K562 (cell line): ENCODE results near the gene C17orf114.
A peak's percentile ranks its signal among the peaks of the same experiment; 100 is the strongest.

Source experiments
- BMI1 ChIP-seq: fragments of 150-350 bp; IDR thresholded peaks from 2 replicates; pipeline ENCODE4 v1.6.1; 2014; ENCODE audit warnings: low read length
- ELF4 ChIP-seq: fragments of 450-650 bp; formaldehyde crosslinking; IDR thresholded peaks from 2 replicates; pipeline ENCODE4 v1.4.0; 2022; ENCODE audit warnings: missing genetic modification characterization
- HDGF ChIP-seq: fragments of 450-650 bp; IDR thresholded peaks from 2 replicates; pipeline ENCODE4 v1.6.1; 2016
- KDM4B ChIP-seq, 2 experiments: fragments of 450-650 bp in 1 of 2; sonication (generic) in 1 of 2; IDR thresholded peaks; 2 replicates each; pipeline ENCODE4 v1.6.1; 2016 to 2017; ENCODE audit warnings: borderline replicate concordance in 2 of 2, antibody characterized with exemption in 1 of 2, low read depth in 1 of 2, mild to moderate bottlenecking in 1 of 2
- MIER1 ChIP-seq: fragments of 450-650 bp; IDR thresholded peaks from 2 replicates; pipeline ENCODE4 v1.6.1; 2016; ENCODE audit warnings: antibody characterized with exemption, mild to moderate bottlenecking, low read depth
- NFE2 ChIP-seq: IDR thresholded peaks from 2 replicates; pipeline ENCODE4 v1.6.1; 2014; ENCODE audit warnings: antibody characterized with exemption, low read depth
- NR2C1 ChIP-seq, 2 experiments: fragments of 450-650 bp; IDR thresholded peaks; 2 replicates each; pipeline ENCODE4 v1.6.1; 2017; ENCODE audit warnings: mild to moderate bottlenecking in 2 of 2, antibody characterized with exemption in 1 of 2, inconsistent platforms in 1 of 2, missing compliant biosample characterization in 1 of 2, missing genetic modification characterization in 1 of 2
- PKNOX1 ChIP-seq: fragments of 450-650 bp; IDR thresholded peaks from 2 replicates; pipeline ENCODE4 v1.6.1; 2016
- PTBP1 ChIP-seq: fragments of 200-400 bp; formaldehyde crosslinking; IDR thresholded peaks from 2 replicates; pipeline ENCODE4 v1.6.1; 2017; ENCODE audit warnings: low read depth, low read length
- TAL1 ChIP-seq: fragments of 450-650 bp; IDR thresholded peaks from 2 replicates; pipeline ENCODE4 v1.6.1; 2016; ENCODE audit warnings: mild to moderate bottlenecking
- TBL1XR1 ChIP-seq, 2 experiments: IDR thresholded peaks; 2 replicates each; pipeline ENCODE4 v1.6.1; 2012; ENCODE audit warnings: improper control_type of control experiment in 2 of 2, low read length in 2 of 2, mild to moderate bottlenecking in 1 of 2
- ZFP30 ChIP-seq: fragments of 250-450 bp; sonication (Bioruptor Pico); IDR thresholded peaks from 2 replicates; pipeline ENCODE4 v1.8.0; 2022; ENCODE audit warnings: moderate library complexity, mild to moderate bottlenecking, inconsistent platforms, borderline replicate concordance
- ZKSCAN3 ChIP-seq: fragments of 250-450 bp; sonication (Bioruptor Pico); IDR thresholded peaks from 2 replicates; pipeline ENCODE4 v1.4.0; 2020
- ZNF239 ChIP-seq: fragments of 250-450 bp; sonication (Bioruptor Pico); IDR thresholded peaks from 2 replicates; pipeline ENCODE4 v1.4.0; 2020; ENCODE audit warnings: mild to moderate bottlenecking
- TF ChIP-seq, protein P1 (sequence below): fragments of 450-650 bp; formaldehyde crosslinking; IDR thresholded peaks from 2 replicates; pipeline ENCODE4 v1.4.0; 2020; ENCODE audit warnings: mild to moderate bottlenecking
- TF ChIP-seq, protein P2 (sequence below): fragments of 250-450 bp; sonication (Bioruptor Pico); IDR thresholded peaks from 2 replicates; pipeline ENCODE4 v1.4.0; 2020; ENCODE audit warnings: borderline replicate concordance
- TF ChIP-seq, protein P3 (sequence below): fragments of 250-450 bp; sonication (Bioruptor Pico); IDR thresholded peaks from 2 replicates; pipeline ENCODE4 v1.5.0; 2020; ENCODE audit warnings: mild to moderate bottlenecking
- TF ChIP-seq, protein P4 (sequence below), 2 experiments: fragments of 450-650 bp in 1 of 2; sonication (generic) in 1 of 2; formaldehyde crosslinking; conservative IDR thresholded peaks; 2 replicates each; pipeline versions ENCODE4 v1.4.0 to v1.8.1; 2020 to 2022; ENCODE audit warnings: mild to moderate bottlenecking in 1 of 2, missing genetic modification reagents in 1 of 2
- TF ChIP-seq, protein P5 (sequence below): fragments of 450-650 bp; IDR thresholded peaks from 2 replicates; pipeline ENCODE4 v1.7.1; 2018; ENCODE audit warnings: mild to moderate bottlenecking, low read depth; ENCODE audit not compliant: partially characterized antibody

The C17orf114 gene

DNA sequence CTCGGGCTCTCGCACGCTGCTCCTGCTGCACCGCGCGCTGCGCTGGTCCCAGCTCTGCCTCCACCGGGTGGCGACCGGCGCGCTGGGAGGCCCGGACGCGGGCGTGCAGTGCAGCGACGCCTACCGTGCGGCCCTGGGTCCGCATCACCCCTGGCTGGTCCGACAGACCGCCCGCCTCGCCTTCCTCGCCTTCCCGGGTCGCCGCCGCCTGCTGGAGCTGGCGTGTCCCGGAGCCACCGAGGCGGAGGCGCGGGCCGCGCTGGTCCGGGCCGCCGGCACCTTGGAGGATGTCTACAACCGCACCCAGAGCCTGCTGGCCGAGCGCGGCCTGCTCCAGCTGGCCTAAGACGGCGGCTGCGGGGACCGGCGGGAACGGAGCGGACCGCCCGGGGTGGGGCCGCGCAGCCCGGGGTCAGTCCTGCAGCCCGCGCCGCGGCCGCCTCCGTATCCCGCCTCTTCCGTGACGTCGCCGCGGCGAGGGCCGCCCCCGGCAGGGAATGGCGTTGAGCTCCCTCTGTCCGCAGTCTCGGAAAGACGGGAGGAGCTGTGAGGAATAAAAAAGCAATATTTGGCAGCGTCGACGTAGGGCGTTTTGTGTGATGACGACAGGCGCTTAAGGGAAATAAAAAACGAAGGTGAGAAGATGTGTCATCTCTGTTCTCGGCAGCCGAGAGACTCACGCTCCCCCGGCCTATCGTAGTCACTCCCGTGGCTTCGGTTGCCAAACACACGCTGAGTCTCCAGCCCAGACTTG is 12.0 kb downstream of the C17orf114 start (continued):
- TF ChIP-seq, protein P1, sequence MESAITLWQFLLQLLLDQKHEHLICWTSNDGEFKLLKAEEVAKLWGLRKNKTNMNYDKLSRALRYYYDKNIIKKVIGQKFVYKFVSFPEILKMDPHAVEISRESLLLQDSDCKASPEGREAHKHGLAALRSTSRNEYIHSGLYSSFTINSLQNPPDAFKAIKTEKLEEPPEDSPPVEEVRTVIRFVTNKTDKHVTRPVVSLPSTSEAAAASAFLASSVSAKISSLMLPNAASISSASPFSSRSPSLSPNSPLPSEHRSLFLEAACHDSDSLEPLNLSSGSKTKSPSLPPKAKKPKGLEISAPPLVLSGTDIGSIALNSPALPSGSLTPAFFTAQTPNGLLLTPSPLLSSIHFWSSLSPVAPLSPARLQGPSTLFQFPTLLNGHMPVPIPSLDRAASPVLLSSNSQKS (CRISPR knock-in tag), result no peak
- TF ChIP-seq KDM4B (IDR thresholded peaks at IDR 0.05; ENCODE audit: borderline replicate concordance in 2 of 2, low read depth in 1 of 2) (no peak), TAL1 (no peak), ELF4 (no peak), PKNOX1 (no peak), ZNF239 (CRISPR knock-in tag) (no peak), HDGF (no peak), TBL1XR1 (IDR thresholded peaks at IDR 0.05; ENCODE audit: low read length in 2 of 2) (no peak), NFE2 (no peak), ZKSCAN3 (CRISPR knock-in tag) (no peak), MIER1 (no peak), BMI1 (no peak), NR2C1 (IDR thresholded peaks at IDR 0.05) (no peak), NR2C1 (tag; IDR thresholded peaks at IDR 0.05) (no peak), PTBP1 (no peak), ZFP30 (CRISPR knock-in tag) (no peak)
- TF ChIP-seq, protein P2, sequence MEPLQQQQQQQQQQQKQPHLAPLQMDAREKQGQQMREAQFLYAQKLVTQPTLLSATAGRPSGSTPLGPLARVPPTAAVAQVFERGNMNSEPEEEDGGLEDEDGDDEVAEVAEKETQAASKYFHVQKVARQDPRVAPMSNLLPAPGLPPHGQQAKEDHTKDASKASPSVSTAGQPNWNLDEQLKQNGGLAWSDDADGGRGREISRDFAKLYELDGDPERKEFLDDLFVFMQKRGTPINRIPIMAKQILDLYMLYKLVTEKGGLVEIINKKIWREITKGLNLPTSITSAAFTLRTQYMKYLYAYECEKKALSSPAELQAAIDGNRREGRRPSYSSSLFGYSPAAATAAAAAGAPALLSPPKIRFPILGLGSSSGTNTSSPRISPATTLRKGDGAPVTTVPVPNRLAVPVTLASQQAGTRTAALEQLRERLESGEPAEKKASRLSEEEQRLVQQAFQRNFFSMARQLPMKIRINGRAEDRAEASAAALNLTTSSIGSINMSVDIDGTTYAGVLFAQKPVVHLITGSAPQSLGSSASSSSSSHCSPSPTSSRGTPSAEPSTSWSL (CRISPR knock-in tag), result no peak
- TF ChIP-seq, protein P3, sequence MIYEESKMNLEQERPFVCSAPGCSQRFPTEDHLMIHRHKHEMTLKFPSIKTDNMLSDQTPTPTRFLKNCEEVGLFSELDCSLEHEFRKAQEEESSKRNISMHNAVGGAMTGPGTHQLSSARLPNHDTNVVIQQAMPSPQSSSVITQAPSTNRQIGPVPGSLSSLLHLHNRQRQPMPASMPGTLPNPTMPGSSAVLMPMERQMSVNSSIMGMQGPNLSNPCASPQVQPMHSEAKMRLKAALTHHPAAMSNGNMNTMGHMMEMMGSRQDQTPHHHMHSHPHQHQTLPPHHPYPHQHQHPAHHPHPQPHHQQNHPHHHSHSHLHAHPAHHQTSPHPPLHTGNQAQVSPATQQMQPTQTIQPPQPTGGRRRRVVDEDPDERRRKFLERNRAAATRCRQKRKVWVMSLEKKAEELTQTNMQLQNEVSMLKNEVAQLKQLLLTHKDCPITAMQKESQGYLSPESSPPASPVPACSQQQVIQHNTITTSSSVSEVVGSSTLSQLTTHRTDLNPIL (CRISPR knock-in tag), result no peak
- TF ChIP-seq, protein P4, sequence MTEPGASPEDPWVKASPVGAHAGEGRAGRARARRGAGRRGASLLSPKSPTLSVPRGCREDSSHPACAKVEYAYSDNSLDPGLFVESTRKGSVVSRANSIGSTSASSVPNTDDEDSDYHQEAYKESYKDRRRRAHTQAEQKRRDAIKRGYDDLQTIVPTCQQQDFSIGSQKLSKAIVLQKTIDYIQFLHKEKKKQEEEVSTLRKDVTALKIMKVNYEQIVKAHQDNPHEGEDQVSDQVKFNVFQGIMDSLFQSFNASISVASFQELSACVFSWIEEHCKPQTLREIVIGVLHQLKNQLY (CRISPR knock-in tag; conservative IDR thresholded peaks at IDR 0.05), result no peak
- TF ChIP-seq, protein P5, sequence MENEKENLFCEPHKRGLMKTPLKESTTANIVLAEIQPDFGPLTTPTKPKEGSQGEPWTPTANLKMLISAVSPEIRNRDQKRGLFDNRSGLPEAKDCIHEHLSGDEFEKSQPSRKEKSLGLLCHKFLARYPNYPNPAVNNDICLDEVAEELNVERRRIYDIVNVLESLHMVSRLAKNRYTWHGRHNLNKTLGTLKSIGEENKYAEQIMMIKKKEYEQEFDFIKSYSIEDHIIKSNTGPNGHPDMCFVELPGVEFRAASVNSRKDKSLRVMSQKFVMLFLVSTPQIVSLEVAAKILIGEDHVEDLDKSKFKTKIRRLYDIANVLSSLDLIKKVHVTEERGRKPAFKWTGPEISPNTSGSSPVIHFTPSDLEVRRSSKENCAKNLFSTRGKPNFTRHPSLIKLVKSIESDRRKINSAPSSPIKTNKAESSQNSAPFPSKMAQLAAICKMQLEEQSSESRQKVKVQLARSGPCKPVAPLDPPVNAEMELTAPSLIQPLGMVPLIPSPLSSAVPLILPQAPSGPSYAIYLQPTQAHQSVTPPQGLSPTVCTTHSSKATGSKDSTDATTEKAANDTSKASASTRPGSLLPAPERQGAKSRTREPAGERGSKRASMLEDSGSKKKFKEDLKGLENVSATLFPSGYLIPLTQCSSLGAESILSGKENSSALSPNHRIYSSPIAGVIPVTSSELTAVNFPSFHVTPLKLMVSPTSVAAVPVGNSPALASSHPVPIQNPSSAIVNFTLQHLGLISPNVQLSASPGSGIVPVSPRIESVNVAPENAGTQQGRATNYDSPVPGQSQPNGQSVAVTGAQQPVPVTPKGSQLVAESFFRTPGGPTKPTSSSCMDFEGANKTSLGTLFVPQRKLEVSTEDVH, result peak; percentile 41
